H1 (cell line): ENCODE data around the gene ABTB1. TPM values are rescaled to one million over a fixed set of nuclear protein-coding genes. Genes with fewer than 3 reads are reported as not detected.

Experiments
- KDM1A ChIP-seq: fragments of 200-600, 300-600 bp; sonication (generic); IDR thresholded peaks from 2 replicates; pipeline ENCODE4 v1.7.1; 2016; ENCODE audit warnings: mild to moderate bottlenecking, low read length, borderline replicate concordance
- POU5F1 ChIP-seq: IDR thresholded peaks from 2 replicates; pipeline ENCODE4 v1.6.1; 2011; ENCODE audit warnings: low read depth, mild to moderate bottlenecking, low read length, moderate library complexity
- SUZ12 ChIP-seq: fragments of 200-600 bp; sonication (generic); IDR thresholded peaks from 2 replicates; pipeline ENCODE4 v1.6.1; 2012; ENCODE audit warnings: mild to moderate bottlenecking, inconsistent platforms, low read length, moderate library complexity, mixed read lengths
- polyA plus RNA-seq, 7 experiments: library from polyadenylated mRNA; depleted of rRNA in 3 of 7; stranded (reverse) in 5 of 7; unstranded in 2 of 7; fragments of >200 nt in 5 of 7; fragments of 200-250 nt in 2 of 7; gene quantifications; 1 replicate in 5 of 7; 2 replicates in 1 of 7; 4 replicates in 1 of 7; pipeline versions ENCODE4 v1.2.1 to v1.2.3, GENCODE V29; 2011 to 2013; ENCODE audit warnings: missing spikeins in 2 of 7, mixed read lengths in 2 of 7
- total RNA-seq: library from RNA; stranded (reverse); fragmentation: NEBNext Ultra II Directional; extraction: Animal tissue kit (Norgen Biotek cat#: 25700); gene quantifications from 2 replicates; pipeline ENCODE4 v1.2.1, GENCODE V29; 2021
- TF ChIP-seq, protein P1 (sequence below): IDR thresholded peaks from 2 replicates; pipeline ENCODE4 v1.6.1; 2012; ENCODE audit warnings: low read length, inconsistent platforms

Gene ABTB1
- total and polyA plus RNA-seq, 2 of the 8 experiments (the other 6 are each of a cell fraction or from before 2014, with no cell fraction given): 7.1 to 9.4 TPM

DNA sequence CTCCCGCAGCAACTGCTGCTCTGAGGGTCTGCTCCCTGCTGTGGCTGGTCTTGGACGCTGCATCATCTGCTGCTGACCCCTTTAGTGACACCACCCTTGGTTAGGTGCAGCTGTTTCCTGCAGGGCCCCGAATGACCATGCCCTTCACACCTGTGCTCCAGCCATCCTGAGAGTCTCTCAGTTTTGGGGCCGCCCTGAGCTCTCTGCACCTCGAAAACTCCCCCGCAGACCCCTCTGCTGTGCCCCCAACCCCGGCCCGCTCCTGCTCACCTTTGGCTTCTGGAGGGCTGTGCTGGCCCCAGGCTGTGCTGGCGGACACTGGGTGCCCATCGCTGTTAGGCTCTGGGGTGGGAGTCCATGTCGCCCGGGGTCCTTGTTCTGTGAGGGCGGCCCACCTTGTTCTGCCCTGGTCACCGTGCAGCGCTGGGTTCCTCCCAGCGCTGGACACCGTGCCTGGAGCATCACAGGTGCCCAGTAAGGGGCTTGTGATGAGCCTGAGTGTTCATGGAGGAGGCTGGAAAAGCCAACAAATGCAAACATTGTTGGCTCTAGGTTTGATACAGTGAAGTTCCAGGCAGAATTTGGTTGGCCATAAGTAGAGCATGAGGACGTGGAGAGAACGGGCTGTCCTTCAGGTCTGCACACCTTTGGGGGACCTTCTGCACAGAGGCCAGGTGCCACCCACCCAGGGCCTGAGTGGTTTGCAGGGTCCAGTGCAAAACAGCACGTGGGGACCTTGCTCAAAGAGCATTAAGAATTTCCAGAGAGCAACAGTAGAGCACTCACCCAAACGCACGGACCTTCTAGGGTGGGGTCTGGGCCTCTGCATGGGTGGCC, 12.3 kb downstream of the ABTB1 start (continued):
- TF ChIP-seq, protein P1, sequence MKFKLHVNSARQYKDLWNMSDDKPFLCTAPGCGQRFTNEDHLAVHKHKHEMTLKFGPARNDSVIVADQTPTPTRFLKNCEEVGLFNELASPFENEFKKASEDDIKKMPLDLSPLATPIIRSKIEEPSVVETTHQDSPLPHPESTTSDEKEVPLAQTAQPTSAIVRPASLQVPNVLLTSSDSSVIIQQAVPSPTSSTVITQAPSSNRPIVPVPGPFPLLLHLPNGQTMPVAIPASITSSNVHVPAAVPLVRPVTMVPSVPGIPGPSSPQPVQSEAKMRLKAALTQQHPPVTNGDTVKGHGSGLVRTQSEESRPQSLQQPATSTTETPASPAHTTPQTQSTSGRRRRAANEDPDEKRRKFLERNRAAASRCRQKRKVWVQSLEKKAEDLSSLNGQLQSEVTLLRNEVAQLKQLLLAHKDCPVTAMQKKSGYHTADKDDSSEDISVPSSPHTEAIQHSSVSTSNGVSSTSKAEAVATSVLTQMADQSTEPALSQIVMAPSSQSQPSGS: no peak
- TF ChIP-seq POU5F1: no peak
- no peak for TF ChIP-seq SUZ12
- no peak for TF ChIP-seq KDM1A
